Measurements from ENCODE around the gene CTSV. TPM values are rescaled to one million over a fixed set of nuclear protein-coding genes. Genes with fewer than 3 reads are reported as not detected.
"Not testable (repeated sequence)": the region's sequence is repeated elsewhere in the genome, so short reads cannot be mapped to it uniquely, and the experiment has no call there.

The CTSV gene
- total RNA-seq, 2 experiments from 2014 or later = 0.71 to 0.74 TPM

- H3K4me3 Mint-ChIP-seq, POLR2A ChIA-PET: not testable (repeated sequence)
Observed at GRCh38 chr9:97070325-97070724, 31.4 kb upstream of the CTSV start.

DNA sequence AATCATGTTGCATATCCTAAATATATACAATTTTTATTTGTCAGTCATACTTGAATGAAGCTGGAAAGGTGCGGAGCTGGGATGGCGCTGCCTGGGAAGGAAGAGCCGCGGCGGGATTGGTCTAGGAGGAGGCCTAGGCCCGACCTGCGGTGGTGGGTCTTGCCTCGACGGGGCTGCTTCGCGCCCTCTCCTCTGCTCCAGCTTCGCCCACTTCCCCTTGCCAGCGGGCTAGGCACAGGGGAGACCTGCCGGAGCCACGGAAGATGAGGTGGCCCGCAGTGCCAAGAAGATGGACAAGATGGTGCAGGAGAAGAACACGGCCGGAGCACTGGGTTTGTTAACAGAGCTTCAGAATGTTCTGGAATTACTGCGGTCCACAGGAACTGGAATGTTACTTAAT lies 28.5 kb upstream of the CTSV start:
- ATAC-seq = no peak
- peaks cover 5% of the 10 kb centered on the region for H3K4me1 Mint-ChIP-seq
- no peak for DNase-seq
- ChIA-PET CTCF (no interaction called here), POLR2A (no interaction called here)
- H3K4me3 Mint-ChIP-seq = no peak overlapping the region
- no peak overlapping the region for H3K27ac Mint-ChIP-seq
- H3K36me3 Mint-ChIP-seq (ENCODE audit: low read depth) = no peaks in the 10 kb centered on the region
- intact Hi-C loops (cut with DNase I, micrococcal nuclease) = no loop called here
- peaks cover 7% of the 10 kb centered on the region for H3K9me3 Mint-ChIP-seq (ENCODE audit: low read depth)
- H3K27me3 Mint-ChIP-seq = peaks cover 11% of the 10 kb centered on the region

More at GRCh38 chr9:97070325-97070724, 31.4 kb upstream of the CTSV start:
- H3K9me3 Mint-ChIP-seq (ENCODE audit: low read depth); DNase-seq; intact Hi-C loops (cut with DNase I, micrococcal nuclease); H3K4me1 Mint-ChIP-seq; H3K27ac Mint-ChIP-seq; H3K36me3 Mint-ChIP-seq (ENCODE audit: low read depth); CTCF ChIA-PET; ATAC-seq: not testable (repeated sequence)
- H3K27me3 Mint-ChIP-seq = peaks cover 26% of the 10 kb centered on the region

GRCh38 chr9:97064176-97064575 lies 25.2 kb upstream of the CTSV start:
- H3K4me3 Mint-ChIP-seq = no peak overlapping the region
- DNase-seq (no peak), ATAC-seq (no peak)
- H3K9me3 Mint-ChIP-seq (ENCODE audit: low read depth) = peaks cover 7% of the 10 kb centered on the region
- ChIA-PET CTCF (no interaction called here), POLR2A (interaction anchor here (0.7 kb wide), 1 partner anchor 1052 kb away, joined by 3 read pairs; no protein-coding TSS in a partner anchor)
- H3K27ac Mint-ChIP-seq = no peak overlapping the region
- peaks cover 13% of the 10 kb centered on the region for H3K4me1 Mint-ChIP-seq
- H3K27me3 Mint-ChIP-seq = peaks cover 16% of the 10 kb centered on the region
- H3K36me3 Mint-ChIP-seq (ENCODE audit: low read depth) = no peaks in the 10 kb centered on the region
- intact Hi-C loops (cut with DNase I, micrococcal nuclease) = loop anchor here in 1 of 2 experiments (5.0 kb wide), 1 partner anchor 207 kb away; no protein-coding TSS in a partner anchor

GRCh38 chr9:97060796-97061195 lies 21.9 kb upstream of the CTSV start:
- Mint-ChIP-seq H3K4me1 (peaks cover 13% of the 10 kb centered on the region), H3K9me3 (ENCODE audit: low read depth) (peaks cover 2% of the 10 kb centered on the region), H3K27ac (no peak overlapping the region), H3K4me3 (no peak overlapping the region), H3K36me3 (ENCODE audit: low read depth) (no peaks in the 10 kb centered on the region), H3K27me3 (peaks cover 18% of the 10 kb centered on the region)
- DNase-seq (no peak), ATAC-seq (no peak)
- POLR2A ChIA-PET = no interaction called here
- intact Hi-C loops (cut with DNase I, micrococcal nuclease) = loop anchor here in 1 of 2 experiments (5.0 kb wide), 1 partner anchor 203 kb away; no protein-coding TSS in a partner anchor
- CTCF ChIA-PET = no interaction called here

GRCh38 chr9:97059626-97060025 lies 20.7 kb upstream of the CTSV start:
- intact Hi-C loops (cut with DNase I, micrococcal nuclease) = loop anchor here in 1 of 2 experiments (5.0 kb wide), 1 partner anchor 202 kb away; no protein-coding TSS in a partner anchor
- Mint-ChIP-seq H3K9me3 (ENCODE audit: low read depth) (no peaks in the 10 kb centered on the region), H3K27me3 (peaks cover 24% of the 10 kb centered on the region), H3K4me1 (peaks cover 13% of the 10 kb centered on the region), H3K4me3 (no peak overlapping the region), H3K36me3 (ENCODE audit: low read depth) (no peaks in the 10 kb centered on the region), H3K27ac (peak overlapping the region; percentile 75)
- ATAC-seq (peak; percentile 40), DNase-seq (no peak)
- POLR2A ChIA-PET = no interaction called here
- CTCF ChIA-PET = no interaction called here

GRCh38 chr9:97057651-97058050 lies 18.7 kb upstream of the CTSV start:
- POLR2A ChIA-PET = no interaction called here
- no peaks in the 10 kb centered on the region for H3K36me3 Mint-ChIP-seq (ENCODE audit: low read depth)

GRCh38 chr9:97055891-97056290 lies 16.9 kb upstream of the CTSV start:
- DNase-seq; H3K4me1 Mint-ChIP-seq; POLR2A ChIA-PET; H3K36me3 Mint-ChIP-seq (ENCODE audit: low read depth); H3K4me3 Mint-ChIP-seq; ATAC-seq; intact Hi-C loops (cut with DNase I, micrococcal nuclease); H3K27ac Mint-ChIP-seq; H3K9me3 Mint-ChIP-seq (ENCODE audit: low read depth): not testable (repeated sequence)
- CTCF ChIA-PET = interaction anchor here (0.8 kb wide), 1 partner anchor 336 kb away, joined by 4 read pairs; no protein-coding TSS in a partner anchor
- H3K27me3 Mint-ChIP-seq = peaks cover 38% of the 10 kb centered on the region

More at GRCh38 chr9:97057651-97058050, 18.7 kb upstream of the CTSV start:
- intact Hi-C loops (cut with DNase I, micrococcal nuclease) = no loop called here
- H3K9me3 Mint-ChIP-seq (ENCODE audit: low read depth) = no peaks in the 10 kb centered on the region
- H3K27me3 Mint-ChIP-seq = peaks cover 33% of the 10 kb centered on the region
- H3K27ac Mint-ChIP-seq = no peak overlapping the region
- H3K4me3 Mint-ChIP-seq = no peak overlapping the region
- CTCF ChIA-PET = no interaction called here
- ATAC-seq (no peak), DNase-seq (no peak)
- H3K4me1 Mint-ChIP-seq = peaks cover 10% of the 10 kb centered on the region

DNA sequence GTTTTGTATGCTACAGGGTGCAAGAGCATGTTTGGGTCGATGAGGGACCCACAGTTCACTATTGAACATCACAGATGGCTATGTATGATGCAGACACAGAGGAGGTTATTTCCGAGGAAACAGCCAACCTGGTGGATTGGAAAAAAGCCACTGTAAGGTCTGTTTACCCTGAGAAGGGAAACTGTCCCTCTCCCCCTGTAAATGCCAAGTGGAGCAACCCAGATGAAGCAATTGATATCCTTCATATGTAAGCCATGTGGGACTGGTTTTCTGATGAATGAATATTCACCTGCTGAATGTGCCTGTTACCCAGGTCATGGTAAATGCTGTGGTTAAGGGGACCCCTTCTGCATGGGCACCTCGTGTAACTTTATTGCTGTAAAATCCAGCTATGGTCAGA lies 14.8 kb upstream of the CTSV start:
- H3K4me3 Mint-ChIP-seq = no peak overlapping the region
- no peak overlapping the region for H3K27ac Mint-ChIP-seq
- DNase-seq (no peak), ATAC-seq (no peak)
- H3K27me3 Mint-ChIP-seq = peaks cover 36% of the 10 kb centered on the region
- H3K36me3 Mint-ChIP-seq (ENCODE audit: low read depth) = no peaks in the 10 kb centered on the region
- POLR2A ChIA-PET = no interaction called here
- CTCF ChIA-PET = no interaction called here
- no peaks in the 10 kb centered on the region for H3K4me1 Mint-ChIP-seq
- intact Hi-C loops (cut with DNase I, micrococcal nuclease) = no loop called here
- no peaks in the 10 kb centered on the region for H3K9me3 Mint-ChIP-seq (ENCODE audit: low read depth)

DNA sequence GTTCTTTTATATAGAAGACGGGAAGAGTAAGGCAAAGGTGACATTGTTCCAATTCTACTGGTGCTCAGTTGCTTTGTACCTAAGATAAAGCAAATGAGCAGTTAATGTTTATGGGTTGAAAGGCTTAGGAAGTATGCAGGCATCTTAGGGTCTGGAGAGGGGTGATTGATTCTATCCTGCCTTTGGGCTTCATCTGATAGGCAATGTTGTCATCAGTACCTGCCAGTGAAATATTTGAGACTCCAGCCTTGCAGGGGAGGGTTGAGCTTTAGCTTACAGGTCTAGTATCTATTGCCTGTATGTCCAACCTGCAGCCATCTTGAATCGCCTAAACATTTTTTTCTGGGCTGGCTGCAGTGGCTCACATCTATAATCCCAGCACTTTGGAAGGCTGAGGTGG lies 13.8 kb upstream of the CTSV start:
- ChIA-PET CTCF (no interaction called here), POLR2A (no interaction called here)
- DNase-seq (no peak), ATAC-seq (no peak)
- intact Hi-C loops (cut with DNase I, micrococcal nuclease) = no loop called here
- H3K27ac Mint-ChIP-seq = no peak overlapping the region
- H3K36me3 Mint-ChIP-seq (ENCODE audit: low read depth) = no peaks in the 10 kb centered on the region
- H3K4me3 Mint-ChIP-seq = no peak overlapping the region
- peaks cover 36% of the 10 kb centered on the region for H3K27me3 Mint-ChIP-seq
- no peaks in the 10 kb centered on the region for H3K4me1 Mint-ChIP-seq
- H3K9me3 Mint-ChIP-seq (ENCODE audit: low read depth) = no peaks in the 10 kb centered on the region

DNA sequence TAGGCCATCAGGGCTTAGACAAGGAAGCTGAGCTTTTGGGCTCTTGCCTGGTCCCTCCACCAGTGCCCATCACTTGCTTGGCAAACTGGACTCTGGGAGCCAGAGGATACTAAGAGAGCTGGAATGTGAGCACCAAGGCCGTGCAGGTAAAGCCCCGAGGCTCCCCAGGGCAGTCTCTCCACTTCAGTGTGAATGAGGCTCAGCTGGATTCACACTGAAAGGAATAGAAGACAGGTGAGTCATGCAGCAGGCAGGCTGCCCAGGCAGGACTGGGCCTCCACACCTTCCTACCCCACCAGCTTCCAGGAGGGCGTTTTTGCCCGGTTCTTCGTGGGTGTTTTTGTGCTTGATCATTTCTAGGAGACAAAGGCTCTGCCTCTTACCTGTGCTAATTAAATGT lies 7.3 kb upstream of the CTSV start:
- no peak overlapping the region for H3K27ac Mint-ChIP-seq
- no peak for DNase-seq
- H3K4me3 Mint-ChIP-seq = no peak overlapping the region
- ATAC-seq = no peak
- H3K4me1 Mint-ChIP-seq = no peaks in the 10 kb centered on the region
- CTCF ChIA-PET = interaction anchor here (1.3 kb wide), 1 partner anchor 7 kb away, joined by 4 read pairs; the partner anchor contains the start of gene CTSV
- no peaks in the 10 kb centered on the region for H3K36me3 Mint-ChIP-seq (ENCODE audit: low read depth)
- intact Hi-C loops (cut with DNase I, micrococcal nuclease) = no loop called here
- H3K27me3 Mint-ChIP-seq = peaks cover 35% of the 10 kb centered on the region
- POLR2A ChIA-PET = no interaction called here
- H3K9me3 Mint-ChIP-seq (ENCODE audit: low read depth) = no peaks in the 10 kb centered on the region

GRCh38 chr9:97045300-97045699 lies 6.4 kb upstream of the CTSV start:
- Mint-ChIP-seq H3K27me3 (peaks cover 32% of the 10 kb centered on the region), H3K9me3 (ENCODE audit: low read depth) (no peaks in the 10 kb centered on the region)
- intact Hi-C loops (cut with DNase I, micrococcal nuclease) = no loop called here

DNA sequence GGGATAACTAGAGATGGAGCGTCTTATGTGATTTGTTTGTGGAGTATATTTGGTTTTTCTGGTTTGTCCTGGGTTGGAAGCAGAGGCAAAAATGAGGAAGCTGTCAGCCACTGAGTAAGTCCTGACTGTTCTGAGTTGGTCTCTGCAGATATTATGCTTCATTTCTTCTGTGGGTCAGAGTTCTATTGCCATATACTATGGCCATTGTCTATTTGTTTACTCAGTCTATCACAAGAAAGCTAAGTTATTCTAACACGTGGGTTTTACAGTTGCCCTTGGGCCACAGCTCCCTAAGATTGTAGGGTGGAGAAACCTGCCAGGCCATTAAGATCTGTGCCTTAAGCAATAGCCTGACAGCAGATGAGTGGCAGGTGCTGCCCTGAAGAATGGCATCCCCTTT lies 3.0 kb upstream of the CTSV start:
- Mint-ChIP-seq H3K9me3 (ENCODE audit: low read depth) (no peaks in the 10 kb centered on the region), H3K4me1 (peaks cover 3% of the 10 kb centered on the region), H3K27me3 (peaks cover 50% of the 10 kb centered on the region), H3K4me3 (no peak overlapping the region), H3K27ac (no peak overlapping the region), H3K36me3 (ENCODE audit: low read depth) (no peaks in the 10 kb centered on the region)
- ATAC-seq (no peak), DNase-seq (no peak)
- intact Hi-C loops (cut with DNase I, micrococcal nuclease) = no loop called here
- POLR2A ChIA-PET = no interaction called here
- CTCF ChIA-PET = no interaction called here

More at GRCh38 chr9:97045300-97045699, 6.4 kb upstream of the CTSV start:
- no peaks in the 10 kb centered on the region for H3K36me3 Mint-ChIP-seq (ENCODE audit: low read depth)
- no peak overlapping the region for H3K4me3 Mint-ChIP-seq
- no peak overlapping the region for H3K27ac Mint-ChIP-seq
- ATAC-seq (no peak), DNase-seq (no peak)
- CTCF ChIA-PET = interaction anchor here (0.7 kb wide), 1 partner anchor 604 kb away, joined by 3 read pairs; no protein-coding TSS in a partner anchor
- H3K4me1 Mint-ChIP-seq = no peaks in the 10 kb centered on the region
- POLR2A ChIA-PET = no interaction called here

All from activated CD4-positive, alpha-beta T cell treated with anti-CD3 and anti-CD28 coated beads for 36 hours (primary cell).